Measurements from ENCODE around the gene DENND4A.

GRCh38 chr15:65837301-65838294, 45.5 kb upstream of the DENND4A start:
- TF ChIP-seq POLR2A (IDR thresholded peaks at IDR 0.05) (no peak), CTCF (IDR thresholded peaks at IDR 0.05) (no peak)
